GM18498 (cell line): ENCODE data around the gene RPL32.
"Not testable (repeated sequence)": the region's sequence is repeated elsewhere in the genome, so short reads cannot be mapped to it uniquely, and the experiment has no call there.

Source experiments
- ATAC-seq: cut with Tn5 transposase; IDR thresholded peaks from one replicate; pipeline ENCODE4 v1.9.1; 2021; ENCODE audit warnings: mild to moderate bottlenecking, moderate library complexity; ENCODE audit not compliant: unreplicated experiment

Gene RPL32

DNA sequence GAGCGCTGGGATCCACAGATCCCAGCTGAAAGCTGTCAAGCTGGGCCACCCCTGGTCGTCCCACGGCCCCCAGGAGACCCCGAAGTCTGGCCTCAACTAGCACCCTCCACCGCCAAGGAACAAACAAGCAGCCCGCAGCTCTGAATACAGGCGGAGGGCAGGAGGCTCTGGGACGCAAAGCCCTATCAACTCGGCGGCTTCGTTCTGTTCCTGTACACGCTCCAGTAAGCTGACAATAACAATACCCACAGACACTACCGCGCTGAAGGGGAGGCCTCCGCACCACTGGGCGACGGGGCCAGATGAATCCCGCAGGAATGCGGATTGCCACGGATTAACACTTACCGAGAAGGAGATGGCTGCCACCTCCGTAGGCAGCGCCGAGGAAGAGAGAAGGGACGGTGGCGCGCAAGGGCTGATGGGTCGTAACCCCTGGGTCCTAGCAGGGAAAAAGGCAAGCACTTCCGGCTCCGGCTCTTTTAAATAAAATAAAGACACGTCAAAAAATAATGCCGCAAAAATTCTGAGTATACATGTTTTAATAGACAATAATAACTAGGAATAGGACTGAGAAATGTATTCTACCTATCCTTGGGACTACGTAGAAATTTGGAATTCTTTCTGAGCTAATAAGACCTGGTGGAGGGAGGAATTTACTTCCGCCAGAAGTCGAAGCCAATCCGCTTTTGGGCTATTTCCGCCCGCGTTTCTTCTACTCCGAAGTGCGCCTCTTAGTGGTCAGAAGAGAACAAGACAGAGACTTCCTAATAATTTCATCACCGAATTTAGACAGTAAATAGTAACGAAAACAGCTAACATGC is at the start of gene RPL32:
Gene RPL32 (minus strand): TSS at position 417 of the 821 bp plus-strand sequence. CDS start 1,328 bp downstream, outside the sequence.
- peak; percentile 90 for ATAC-seq

DNA sequence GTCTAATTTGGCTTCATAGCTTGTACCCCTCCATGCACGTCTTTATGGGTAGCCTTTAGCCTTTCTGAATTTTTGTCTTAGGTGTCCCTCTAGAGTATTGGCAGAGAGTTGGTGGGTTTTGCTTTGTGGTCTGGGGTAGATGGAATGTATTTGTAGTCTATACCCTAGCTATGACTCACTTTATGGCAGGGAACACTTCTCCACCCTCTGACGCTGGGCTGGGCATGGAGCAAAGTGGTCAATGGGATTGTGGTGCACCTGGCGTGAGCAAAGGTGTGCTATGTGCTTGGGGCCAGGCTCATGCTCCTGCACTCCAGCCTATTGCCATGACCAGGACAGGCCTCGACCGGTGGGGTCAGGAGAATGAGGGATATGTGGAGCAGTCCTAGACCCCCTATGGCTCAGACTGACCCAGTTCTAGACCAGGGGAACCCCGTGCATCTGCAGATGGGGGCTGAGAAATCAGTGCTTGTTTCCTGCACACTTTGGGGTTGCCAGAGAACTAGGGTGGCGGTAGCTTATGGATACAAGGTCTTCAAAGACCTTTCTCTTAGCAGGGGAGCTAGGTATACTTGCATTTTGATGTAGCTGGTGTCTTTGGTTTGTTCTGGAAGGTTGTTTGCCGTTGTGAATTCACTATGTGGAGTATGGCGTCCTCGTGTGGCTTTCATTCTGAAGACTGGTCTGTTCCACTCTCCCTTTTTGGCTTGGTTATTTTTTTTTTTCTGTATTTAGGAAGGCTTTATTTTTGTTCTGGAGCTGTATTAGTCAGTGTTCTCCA is 49.4 kb upstream of the RPL32 start:
- no peak for ATAC-seq

DNA sequence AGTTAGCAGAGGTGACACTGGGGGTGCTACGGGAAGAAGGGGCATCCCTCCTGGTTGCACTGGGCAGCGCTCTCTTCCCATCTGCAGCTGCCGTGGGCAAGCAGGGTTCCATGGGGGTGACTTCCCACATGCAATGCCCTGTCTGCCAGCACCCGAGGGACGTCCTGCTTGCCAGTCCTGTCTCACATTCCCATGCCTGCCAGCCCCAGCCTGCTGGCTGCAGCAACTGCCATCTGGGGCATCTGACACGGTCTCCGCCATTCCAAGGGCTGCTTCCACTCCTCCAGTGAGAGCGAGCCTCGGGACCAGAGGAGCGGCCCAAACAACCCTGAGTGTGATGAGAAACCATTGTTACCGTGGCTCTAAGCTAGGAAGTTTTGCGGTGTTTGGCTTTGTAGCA is 45.4 kb upstream of the RPL32 start:
- ATAC-seq, result no peak

DNA sequence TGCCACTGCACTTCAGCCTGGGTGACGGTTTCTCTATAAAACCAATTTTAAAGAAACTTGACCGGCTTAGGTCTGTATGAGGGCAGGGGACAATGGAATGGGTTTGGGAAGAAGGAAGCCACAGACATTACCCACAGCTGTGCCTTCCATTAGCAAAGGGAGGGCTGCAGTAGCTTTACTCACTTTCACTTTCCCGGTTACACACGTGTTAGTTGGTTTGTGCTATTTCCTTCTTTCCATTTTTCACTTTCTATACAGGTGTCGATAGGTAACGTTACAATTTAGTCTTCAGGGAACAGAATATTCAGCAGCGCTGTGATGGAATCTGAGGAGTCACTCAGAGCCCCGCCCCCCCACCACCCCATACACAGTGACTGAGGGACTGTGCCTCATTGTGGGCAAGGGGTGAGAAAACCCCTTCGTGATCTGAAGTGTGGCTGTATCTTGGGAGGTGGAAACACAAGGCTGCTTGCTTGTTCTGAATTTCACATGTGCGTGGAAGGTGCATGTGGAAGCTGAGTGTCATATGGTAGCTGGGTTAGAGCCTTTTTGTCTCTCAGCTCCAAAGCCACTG is 44.8 kb upstream of the RPL32 start:
- peak; percentile 59 for ATAC-seq

DNA sequence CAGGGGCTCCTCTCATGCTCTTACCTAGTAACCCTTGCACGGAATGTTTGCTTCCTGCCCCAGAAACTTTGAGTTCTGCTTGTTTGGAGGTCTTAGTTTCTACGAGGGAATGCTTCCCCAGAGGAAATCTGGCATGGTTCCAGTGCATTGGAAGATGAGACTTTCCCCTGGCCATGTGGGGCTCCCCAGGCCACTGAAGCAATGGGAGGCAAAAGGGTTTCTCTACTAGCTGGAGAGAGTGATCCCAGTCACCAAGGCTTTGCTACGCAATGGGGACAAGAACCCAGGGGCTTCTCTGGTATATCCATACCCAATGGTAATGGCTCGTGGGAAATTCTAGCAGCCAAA is 44.2 kb upstream of the RPL32 start:
- no peak for ATAC-seq

DNA sequence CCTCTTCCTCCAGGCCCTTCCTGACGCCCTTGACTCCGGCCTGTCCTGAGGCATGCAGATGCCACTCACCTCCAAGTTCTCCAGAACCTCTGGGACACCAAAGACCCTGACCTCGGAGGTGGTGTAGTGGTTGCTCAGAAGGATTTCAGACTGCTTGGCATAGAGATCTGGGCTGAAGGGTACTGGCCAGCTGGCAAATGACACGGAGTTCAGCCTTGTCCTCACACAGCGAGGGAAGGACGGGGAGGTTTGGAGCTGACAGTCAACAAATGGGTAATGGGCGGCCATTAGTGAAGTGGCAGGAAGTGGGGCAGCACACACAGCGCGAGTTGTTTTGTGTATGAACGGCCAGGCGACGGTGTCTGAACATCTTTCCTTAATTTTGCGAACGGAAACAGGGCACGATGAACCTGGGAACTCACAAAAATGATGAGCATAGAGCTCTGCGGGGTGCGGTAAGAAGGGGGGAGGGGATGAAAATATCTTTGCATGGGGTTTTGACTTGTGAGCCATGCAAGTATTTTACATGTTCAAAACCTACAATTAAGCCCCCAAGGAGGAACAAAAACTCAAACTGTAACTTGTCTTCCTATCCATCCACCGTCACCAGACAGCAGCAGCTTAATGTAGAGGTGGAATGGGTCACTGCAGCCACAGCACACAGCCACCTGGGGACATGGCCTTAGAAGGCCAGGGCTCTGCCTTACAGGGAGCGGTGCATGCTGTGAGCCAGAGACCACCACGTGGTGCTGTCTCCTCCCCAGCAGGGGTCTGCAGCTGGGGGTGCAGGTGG is 43.6 kb upstream of the RPL32 start:
- no peak for ATAC-seq

DNA sequence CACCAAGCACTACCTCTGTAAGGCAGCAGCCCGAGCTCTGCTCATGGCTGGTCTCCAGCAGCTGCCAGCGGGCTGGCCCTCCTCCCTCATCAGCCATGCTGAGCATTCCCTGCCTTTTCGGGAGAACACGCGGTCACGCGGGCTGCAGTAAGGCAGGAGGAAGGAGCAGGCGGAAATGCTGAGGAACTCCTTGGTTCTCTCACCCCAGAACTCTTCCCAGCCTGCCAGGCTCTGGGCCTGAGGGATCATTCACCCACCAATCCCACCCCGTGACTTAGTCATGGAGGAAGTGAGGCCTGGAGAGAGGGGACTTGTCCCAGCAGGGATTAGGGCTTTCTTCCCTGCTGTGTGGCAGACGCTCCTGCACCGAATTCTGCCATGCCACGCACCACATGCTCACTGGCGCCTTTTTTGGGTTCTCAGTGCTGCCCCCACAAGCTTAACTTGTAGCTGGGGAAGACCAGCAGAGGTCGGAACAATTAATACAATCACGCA is 42.9 kb upstream of the RPL32 start:
- no peak for ATAC-seq

DNA sequence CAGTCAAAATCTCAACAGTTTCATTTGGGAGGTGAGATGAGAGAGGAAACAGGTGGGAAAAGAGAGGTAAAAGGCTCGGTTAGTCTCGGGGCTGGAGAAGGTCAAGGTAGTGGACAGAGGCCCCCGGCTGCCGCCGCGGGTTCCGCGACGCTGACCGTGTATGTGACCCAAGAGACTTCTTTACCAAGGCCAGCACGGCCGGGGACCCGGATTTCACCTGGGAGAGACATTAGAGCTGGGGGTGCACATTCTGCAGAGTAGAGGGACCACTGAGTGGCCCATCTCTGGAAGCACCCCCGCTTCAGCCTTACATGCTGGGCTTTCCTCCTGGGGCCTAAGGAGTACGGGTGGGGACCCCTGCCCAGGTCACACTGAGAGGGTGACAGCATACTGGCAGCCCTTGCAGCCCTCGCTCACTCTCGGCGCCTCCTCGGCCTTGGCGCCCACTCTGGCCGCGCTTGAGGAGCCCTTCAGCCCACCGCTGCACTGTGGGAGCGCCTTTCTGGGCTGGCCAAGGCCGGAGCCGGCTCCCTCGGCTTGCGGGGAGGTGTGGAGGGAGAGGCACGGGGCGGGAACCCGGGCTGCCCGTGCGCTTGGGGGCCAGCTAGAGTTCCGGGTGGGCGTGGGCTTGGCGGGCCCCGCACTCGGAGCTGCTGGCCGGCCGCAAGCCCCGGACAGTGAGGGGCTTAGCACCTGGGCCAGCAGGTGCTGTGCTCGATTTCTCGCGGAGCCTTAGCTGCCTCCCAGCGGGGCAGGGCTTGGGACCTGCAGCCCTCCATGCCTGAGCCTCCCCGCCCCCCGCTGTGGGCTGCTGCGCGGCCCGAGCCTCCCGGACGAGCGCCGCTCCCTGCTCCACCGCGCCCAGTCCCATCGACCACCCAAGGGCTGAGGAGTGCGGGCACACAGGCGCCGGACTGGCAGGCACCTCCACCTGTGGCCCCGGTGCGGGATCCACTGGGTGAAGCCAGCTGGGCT is 41.3 kb upstream of the RPL32 start:
- no peak for ATAC-seq

DNA sequence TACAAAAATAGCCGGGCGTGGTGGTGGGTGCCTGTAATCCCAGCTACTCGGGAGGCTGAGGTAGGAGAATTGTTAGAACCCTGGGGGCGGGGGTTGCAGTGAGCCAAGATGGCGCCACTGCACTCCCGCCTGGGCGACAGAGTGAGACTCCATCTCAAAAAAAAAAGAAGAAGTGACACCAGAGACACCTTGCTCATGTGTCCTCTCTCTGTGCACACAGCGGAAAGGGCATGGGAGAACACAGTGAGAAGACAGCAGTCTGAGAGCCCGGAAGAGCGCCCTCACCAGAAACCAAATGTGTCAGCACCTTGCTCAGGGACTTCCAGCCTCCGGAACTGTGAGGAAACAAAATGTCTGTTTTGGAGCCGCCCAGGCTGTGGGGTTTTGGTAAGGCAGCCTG is 40.5 kb upstream of the RPL32 start:
- ATAC-seq, result peak; percentile 54

DNA sequence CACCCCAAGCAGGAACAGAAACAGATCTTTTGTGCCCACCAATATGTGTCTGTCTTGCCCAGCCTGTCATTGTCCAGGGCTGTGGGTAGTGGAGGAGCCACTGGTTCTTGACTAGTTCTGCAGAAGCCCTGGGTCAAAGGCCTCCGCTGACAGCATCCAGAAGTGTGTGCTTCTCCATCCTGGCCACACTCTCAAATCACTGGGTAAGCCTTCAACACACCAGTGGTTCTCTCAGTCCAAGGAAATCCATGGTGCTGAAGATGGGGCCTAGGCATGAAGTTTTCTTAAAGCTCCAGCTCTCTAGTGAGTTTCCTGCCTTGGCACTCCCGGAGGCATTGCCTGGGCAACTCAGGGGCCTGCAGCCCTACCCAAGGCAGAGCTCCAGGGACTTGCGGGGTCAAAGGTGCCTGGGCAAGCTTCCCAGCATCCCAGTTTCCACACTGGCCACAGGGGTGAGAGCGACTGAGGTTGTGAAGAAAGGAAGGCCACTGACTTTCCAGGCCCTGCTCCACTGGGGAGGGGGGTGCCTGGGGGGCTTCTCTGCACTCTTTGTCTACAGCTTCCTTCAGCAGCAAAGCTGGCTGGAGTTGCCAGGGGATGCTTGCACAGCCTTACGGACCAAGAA is 37.9 kb upstream of the RPL32 start:
- no peak for ATAC-seq

DNA sequence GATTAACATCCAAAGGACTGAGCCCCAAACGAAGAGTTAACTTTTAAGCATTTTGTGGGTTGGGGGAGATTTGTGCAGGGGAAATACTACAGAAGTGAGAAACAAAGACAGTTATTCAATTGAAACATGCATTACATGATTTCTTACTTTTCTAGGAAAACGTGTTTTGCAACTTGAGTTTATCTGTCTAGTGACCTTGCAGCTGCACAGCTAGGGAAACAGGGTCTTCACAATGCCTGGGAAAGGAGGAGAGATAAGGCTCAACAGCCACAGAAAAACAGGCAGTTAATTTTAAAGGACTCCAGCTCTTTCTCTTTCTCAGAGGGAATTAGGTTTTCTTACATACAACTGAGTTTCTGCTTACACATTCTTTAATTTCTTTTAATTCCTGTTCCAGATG is 37.4 kb upstream of the RPL32 start:
- ATAC-seq, result not testable (repeated sequence)

DNA sequence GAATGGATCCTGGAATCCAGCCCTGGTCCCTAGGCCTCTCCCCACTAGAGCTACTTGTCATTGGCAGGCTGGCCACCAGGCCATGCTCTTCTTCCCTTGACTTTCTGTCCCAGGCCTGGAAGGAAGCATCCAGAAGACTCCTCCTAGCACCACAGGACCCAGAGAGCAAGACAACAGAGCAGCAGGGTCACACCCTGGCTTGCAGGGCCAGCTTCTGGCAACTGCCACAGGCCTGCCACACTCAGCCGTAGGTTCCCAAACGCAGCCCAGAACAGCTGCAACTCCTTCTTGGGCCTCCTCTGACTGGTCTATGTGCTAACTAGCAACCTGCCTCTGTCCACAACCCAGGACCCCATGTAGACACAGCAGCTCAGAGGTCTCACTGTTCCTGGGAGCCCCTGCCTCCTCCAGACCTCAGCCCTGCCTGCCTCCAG is 36.8 kb upstream of the RPL32 start:
- ATAC-seq, result no peak

DNA sequence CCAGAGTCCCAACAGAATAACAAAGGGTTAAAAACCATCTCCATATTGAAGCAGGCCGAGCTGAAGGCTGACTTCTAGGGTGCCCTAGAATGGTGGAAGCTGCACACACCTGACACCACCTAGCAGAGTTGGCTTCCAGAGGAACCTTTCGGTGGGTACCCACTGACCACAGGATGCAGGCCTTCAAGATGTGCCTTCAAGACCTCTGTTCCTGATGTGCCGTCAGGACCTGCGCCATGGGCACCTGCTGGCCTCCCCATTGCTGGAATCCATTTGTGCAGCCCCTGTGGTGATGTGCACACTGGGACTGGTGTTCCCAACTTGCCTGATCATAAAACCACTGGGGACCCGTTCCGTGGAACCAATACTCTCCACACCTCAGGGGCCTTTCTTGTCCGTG is 35.7 kb upstream of the RPL32 start:
- ATAC-seq, result no peak

DNA sequence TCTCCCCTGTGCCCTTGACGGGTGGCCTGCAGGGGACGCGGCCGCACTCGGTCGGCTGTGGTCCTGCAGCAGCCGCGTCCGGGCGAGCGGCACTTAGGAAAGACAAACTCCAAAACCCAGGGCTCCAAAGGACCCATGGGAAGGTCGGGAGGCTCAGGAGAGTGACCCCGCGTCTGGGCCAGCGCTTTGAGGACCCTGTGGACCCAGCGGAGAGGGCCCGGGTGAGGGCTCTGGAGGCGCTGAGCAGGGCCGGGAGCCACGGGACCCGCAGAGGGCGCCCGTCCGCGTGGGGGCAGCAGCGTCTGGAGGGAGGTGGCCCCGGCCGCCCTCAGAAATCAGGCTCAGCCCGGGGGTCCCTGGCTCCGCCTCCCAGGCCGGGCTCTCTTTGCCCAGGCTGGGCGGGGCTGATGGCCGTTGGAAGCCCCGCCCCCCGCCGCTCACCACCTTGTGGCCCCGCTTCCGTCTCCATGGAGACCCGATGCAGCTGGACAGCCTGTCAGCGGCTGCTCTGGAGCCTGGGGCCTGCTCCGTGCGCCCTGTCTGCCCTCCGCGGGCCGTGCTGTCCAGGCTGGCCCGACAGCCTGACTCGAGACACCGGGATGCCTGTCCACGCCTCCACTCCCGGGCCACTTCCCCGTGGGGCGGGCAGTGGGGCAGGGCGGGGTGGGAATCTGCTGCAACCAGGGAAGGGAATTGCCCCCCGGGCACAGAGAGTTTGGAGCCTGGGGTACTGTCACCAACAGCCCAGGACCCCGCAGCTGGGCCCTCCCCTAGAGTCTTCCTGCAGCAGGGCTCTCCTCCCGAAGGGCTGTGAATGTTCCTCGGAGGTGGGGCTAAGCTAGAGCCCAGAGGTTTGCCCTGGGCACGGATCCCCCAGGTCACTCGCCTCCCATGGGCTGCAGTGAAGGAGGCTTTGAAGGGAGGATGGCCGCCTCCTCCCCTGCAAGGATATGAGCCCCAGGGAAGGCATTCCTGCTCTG is 34.8 kb upstream of the RPL32 start:
- ATAC-seq, result no peak

DNA sequence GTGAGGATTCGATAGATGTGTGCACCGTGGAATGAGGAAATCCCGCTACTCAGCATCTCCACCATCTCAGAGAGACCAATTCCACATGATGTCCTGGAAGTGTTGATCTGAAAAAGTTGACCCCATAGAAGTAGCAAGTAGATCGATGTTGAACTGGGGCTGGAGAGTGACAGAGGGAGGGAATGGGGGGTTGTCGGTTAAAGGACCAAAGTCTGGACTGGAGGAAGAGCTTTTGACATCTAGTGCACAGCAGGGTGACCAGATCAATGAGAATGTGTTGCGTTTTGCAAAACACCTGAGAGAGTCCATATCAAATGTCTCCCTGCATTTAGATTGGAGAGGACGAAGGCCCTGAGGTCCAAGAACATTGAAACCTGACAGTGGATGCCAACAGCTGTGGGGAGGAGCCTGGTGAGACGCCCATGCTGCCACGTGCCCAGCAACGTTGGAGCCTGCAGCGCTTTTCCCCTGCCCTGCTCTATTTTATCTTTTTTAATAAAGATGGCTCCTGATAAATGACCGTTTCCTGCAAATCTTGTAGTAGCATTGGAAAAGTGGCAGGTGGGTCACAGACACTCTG is 30.1 kb upstream of the RPL32 start:
- ATAC-seq, result no peak

DNA sequence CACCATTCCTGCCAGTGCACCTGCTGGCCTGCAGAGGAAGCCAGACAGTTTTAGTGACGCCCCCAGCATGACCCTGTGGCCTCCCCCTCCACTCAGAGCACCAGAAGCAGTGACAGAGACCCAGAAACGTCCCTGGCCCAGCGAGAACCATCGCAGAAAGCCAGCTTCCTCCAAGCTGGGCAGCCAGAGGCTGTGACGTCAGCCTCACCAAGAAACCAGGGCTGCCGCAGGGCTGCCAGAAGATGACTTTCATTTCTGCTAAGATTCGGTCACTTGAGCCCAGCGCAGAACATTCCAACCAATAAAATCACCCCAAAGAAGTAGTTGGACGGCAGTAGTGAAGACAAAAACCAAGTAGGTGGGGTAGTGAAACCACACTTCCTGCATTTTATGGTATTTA is 29.6 kb upstream of the RPL32 start:
- peak; percentile 43 for ATAC-seq

DNA sequence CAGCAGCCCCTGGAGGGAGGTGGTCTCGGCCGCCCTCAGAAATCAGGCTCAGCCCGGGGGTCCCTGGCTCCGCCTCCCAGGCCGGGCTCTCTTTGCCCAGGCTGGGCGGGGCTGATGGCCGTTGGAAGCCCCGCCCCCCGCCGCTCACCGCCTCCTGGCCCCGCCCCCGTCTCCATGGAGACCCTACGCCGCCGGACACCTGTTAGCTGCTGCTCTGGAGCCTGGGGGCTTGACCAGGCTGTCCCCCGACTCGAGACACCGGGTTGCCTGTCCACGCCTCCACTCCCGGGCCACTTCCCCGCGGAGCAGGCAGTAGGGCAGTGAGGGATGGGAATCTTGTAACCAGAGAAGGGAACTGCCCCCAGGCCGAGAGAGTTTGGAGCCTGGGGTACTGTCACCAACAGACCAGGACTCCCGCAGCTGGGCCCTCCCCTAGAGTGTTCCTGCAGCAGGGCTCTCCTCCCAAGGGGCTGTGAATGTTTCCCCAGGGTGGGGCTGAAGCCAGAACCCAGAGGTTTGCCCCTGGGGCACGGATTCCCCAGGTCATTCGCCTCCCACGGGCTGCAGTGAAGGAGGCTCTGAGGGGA is 27.8 kb upstream of the RPL32 start:
- ATAC-seq, result peak; percentile 55
